Middle frontal gyrus (tissue), 1 donor: ENCODE results near the gene BAIAP2L2.
"Not testable (repeated sequence)": the region's sequence is repeated elsewhere in the genome, so short reads cannot be mapped to it uniquely, and the experiment has no call there.

ENCODE experiments used
- DNase-seq: peaks from one replicate; pipeline ENCODE4 v3.0.0-alpha.2; 2015; ENCODE audit warnings: low spot score; ENCODE audit errors: extremely low spot score

BAIAP2L2 gene

DNA sequence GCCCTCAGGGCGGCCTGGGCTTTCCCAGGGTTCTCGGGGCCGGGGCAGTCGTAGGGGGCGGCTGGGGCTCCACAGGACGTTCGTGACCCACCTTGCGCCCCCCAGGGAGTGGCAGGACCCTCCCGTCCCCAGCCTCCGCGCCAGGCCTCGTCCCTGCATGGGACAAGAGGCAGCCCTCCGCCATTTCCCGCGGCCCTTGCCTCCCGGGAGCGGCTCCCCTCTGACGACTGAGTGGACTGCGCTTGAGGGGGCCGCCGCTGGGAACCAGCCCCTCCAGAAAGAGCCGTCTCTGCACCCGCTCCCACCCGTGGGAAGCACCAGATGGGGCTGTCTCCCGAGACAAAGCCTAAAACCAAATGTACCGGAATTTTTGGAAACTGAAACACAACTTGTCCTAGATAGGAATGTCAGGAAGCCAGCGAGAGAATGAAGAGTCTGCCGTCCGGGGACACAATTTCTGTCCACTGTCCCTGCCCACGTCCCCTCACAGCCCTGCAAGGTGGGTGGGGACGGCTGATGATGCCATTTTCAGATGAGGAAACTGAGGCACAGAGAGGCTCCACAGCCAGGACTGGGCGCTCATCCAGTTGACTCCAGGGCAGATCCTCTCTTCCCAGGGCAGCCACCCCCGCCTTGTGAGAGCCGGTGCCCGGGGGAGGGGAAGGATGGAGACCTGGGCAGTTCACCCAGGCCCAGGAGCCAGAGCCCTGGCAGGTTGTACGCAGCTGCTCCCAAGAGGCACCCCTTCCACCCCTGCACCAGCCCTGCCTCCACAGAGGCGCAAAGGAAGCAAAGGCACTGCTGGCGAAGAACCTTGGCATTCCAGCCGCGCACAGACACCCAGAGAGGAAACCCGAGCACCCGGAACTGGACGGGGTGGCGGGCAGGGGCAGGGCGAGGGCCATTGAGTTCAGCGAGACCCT is 71.3 kb downstream of the BAIAP2L2 start:
- no peak for DNase-seq

DNA sequence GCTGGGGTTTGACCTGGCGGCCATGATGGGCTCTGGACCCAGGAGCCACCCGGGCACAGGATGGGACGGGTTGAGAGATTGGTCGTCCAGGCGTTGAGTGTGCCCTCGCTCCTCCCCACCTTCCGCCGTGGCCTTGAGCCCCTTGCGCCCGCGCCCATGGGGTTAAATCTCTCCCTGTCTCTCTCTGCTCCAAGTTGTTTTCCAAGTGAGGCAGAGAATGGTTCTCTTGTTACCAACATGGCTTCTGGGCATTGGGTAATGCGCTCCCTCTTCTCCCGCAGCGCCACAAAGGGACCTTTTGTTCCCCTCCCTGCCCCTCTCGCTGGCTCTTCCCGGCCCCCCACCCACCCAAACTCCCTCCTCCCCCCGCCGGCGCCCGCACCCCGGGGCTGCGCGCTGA is 72.1 kb downstream of the BAIAP2L2 start:
- DNase-seq, result peak; percentile 74

DNA sequence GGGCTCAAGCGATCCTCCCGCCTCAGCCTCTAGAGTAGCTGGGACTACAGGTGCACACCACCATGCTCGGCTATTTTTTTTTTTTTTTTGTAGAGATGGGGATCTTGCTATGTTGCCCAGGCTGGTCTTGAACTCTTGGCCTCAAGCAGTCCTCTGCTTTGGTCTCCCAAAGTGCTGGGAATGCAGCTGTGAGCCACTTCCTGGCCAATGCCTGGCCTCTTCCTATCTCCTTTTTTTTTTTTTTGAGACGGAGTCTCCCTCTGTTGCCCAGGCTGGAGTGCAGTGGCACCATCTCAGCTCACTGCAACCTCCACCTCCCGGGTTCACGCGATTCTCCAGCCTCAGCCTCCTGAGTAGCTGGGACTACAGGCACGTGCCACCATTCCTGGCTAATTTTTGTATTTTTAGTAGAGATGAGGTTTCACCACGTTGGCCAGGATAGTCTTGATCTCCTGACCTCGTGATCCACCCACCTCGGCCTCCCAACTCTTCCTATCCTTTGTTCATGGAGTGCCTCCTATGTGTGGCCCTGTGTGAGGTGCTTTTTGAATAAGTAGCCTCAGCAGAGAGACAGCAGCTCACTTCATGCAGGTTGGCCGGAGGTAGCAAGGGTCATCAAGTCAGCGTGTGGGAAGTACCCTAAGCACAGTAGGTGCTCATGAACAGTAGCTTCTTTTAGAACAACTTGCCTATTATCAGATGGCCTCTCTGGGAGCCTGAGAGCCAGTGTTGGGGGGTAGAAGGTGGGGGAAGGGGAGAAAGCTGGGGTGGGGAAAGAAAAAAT is 72.9 kb downstream of the BAIAP2L2 start:
- DNase-seq, result not testable (repeated sequence)

GRCh38 chr22:38036392-38037062 is 74.0 kb downstream of the BAIAP2L2 start:
- no peak for DNase-seq

GRCh38 chr22:38035530-38035885 is 75.0 kb downstream of the BAIAP2L2 start:
- DNase-seq, result no peak
